ENCODE measurements around the gene EXOC3L4.

EXOC3L4 gene

DNA sequence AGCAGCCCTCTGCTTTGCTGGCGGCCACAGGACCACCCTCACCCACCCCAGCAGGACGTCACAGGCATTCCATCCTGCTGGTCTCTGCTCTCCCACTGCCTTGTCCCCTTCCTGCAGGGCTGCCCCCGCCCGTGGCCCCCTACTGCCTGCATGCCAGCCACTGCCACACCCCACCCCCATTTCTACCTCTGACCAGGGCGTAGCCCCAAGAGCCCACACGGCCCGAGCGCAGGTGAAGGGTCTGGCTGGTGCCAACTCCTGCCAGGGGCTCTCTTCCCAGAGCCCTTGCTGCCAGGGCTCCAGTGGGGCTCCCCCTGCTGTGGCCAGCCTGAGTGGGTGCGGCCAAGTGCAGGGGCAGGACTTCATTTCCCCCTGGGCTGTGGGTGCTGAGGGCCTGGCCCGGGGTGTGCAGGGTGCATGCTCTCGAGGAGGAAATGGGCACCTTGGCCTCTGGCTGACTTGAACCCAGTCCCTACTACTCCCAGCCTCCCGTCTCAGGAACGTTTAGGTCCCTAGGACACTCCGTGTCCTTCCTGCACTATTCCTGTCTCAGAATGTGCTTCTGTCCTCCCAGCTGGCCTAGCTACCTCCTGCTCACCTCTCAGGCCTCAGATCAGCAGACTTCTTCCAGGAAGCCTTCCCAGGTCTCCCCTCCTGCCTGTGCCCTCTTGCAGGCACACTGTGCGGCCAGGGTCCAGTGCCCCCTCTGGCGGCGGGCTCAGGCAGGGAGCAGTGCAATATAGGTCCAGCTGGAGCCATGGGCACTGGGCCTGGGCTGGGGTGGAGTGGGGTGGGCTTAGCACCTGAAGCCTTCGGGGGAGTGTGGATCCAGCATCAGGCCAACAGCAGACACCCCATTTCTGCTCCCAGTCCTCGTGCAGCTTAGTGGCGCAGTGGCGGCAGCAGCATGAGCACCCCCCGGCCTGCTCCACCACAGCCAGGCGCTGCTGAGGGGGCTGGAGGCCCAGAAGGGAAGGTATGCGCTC, 9.1 kb upstream of the EXOC3L4 start:
- TF ChIP-seq, protein P1, sequence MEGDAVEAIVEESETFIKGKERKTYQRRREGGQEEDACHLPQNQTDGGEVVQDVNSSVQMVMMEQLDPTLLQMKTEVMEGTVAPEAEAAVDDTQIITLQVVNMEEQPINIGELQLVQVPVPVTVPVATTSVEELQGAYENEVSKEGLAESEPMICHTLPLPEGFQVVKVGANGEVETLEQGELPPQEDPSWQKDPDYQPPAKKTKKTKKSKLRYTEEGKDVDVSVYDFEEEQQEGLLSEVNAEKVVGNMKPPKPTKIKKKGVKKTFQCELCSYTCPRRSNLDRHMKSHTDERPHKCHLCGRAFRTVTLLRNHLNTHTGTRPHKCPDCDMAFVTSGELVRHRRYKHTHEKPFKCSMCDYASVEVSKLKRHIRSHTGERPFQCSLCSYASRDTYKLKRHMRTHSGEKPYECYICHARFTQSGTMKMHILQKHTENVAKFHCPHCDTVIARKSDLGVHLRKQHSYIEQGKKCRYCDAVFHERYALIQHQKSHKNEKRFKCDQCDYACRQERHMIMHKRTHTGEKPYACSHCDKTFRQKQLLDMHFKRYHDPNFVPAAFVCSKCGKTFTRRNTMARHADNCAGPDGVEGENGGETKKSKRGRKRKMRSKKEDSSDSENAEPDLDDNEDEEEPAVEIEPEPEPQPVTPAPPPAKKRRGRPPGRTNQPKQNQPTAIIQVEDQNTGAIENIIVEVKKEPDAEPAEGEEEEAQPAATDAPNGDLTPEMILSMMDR (IDR thresholded peaks at IDR 0.05; ENCODE audit: low read depth, low read length, missing control alignments): peak; percentile 31
- in situ Hi-C loops (cut with HindIII; ENCODE audit: low sequenced_read_pairs): no loop called here
- H3K4me3 ChIP-seq (ENCODE audit: low read depth, low read length): no peak overlapping the region
- DNase-seq (ENCODE audit: low read depth): no peak

GRCh38 chr14:103086771-103087342, 7.7 kb upstream of the EXOC3L4 start:
- in situ Hi-C loops (cut with HindIII; ENCODE audit: low sequenced_read_pairs): no loop called here
- TF ChIP-seq, protein P1 (IDR thresholded peaks at IDR 0.05; ENCODE audit: low read depth, low read length, missing control alignments): no peak
- no peak overlapping the region for H3K4me3 ChIP-seq (ENCODE audit: low read depth, low read length)
- DNase-seq (ENCODE audit: low read depth): no peak

- TF ChIP-seq, protein P1 (IDR thresholded peaks at IDR 0.05; ENCODE audit: low read depth, low read length, missing control alignments): no peak
- no peak overlapping the region for H3K4me3 ChIP-seq (ENCODE audit: low read depth, low read length)
- no peak for DNase-seq (ENCODE audit: low read depth)
- in situ Hi-C loops (cut with HindIII; ENCODE audit: low sequenced_read_pairs): no loop called here
These were observed 7.1 kb upstream of the EXOC3L4 start for GRCh38 chr14:103087343-103087835.

- TF ChIP-seq, protein P1 (IDR thresholded peaks at IDR 0.05; ENCODE audit: low read depth, low read length, missing control alignments): no peak
- no peak overlapping the region for H3K4me3 ChIP-seq (ENCODE audit: low read depth, low read length)
- no peak for DNase-seq (ENCODE audit: low read depth)
- in situ Hi-C loops (cut with HindIII; ENCODE audit: low sequenced_read_pairs): no loop called here
These were observed 5.6 kb upstream of the EXOC3L4 start for GRCh38 chr14:103088921-103089320.

DNA sequence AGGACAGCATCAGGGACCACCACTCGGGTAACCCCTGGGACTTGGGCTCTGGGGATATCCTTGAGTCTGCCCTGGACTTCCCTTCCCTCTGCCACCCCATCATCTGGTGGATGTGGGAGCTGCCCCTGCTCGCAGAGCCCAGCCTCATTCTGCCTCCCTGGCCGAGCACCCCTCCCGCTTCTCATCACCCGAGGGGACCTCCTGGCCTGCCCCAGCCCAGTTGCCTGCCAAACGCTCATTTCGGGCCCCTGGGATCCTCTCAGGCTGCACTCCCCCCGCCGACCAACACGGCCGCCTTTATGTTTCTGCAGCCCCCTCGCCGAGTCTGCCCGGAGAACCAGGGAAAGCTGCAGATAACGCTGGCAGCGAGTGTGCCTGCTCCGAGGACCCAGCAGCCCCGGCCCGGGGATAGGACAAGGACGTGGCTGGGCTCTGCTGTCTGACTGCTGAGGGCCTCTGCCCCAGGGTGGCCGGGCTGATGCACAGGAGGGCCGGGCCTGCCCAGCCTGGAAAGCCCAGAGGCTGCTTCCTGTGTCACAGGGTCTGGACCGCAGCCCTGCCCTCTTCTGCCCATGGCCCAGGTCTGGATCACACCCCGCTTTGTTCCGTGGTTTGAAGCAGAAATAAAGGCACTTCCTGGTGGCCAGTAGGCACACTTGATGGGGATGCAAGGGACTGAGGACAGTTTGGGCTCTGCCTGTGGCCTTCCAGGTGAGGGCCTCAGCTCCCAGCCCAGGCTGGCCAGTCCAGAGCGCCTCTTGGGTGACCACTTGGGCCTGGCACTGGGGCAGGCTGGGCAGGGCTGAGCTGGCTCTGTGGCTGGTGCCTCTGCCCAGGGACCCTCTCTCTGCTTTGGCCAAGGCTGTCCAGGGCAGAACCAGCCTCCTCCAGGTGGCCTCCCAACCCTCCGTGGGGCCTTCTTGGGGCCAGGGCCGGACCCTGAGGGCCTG, 4.9 kb upstream of the EXOC3L4 start:
- TF ChIP-seq, protein P1 (IDR thresholded peaks at IDR 0.05; ENCODE audit: low read depth, low read length, missing control alignments): no peak
- DNase-seq (ENCODE audit: low read depth): no peak
- in situ Hi-C loops (cut with HindIII; ENCODE audit: low sequenced_read_pairs): no loop called here
- no peak overlapping the region for H3K4me3 ChIP-seq (ENCODE audit: low read depth, low read length)
